Measurements from ENCODE around the gene JAKMIP2.

DNA sequence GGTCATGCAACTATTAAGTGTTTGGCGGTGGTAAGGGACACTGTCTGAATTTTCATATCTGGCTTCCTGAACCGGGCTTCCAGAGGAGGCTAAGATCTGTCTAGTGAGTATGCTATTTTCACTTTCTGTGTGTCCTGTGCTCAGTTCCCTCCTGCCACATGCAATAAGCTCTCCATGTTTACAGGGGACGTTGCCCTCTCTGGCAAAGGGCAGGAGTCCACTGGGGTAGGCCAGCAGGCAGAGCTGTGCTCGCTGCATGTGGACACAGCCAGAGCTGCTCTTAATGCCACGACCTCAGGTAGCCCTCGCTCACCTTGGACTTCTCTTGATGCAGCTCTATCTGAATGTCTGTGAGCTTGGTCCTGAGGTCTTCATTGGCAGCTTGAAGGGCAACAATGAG lies 111.2 kb downstream of the JAKMIP2 start:
- TF ChIP-seq, protein P1, sequence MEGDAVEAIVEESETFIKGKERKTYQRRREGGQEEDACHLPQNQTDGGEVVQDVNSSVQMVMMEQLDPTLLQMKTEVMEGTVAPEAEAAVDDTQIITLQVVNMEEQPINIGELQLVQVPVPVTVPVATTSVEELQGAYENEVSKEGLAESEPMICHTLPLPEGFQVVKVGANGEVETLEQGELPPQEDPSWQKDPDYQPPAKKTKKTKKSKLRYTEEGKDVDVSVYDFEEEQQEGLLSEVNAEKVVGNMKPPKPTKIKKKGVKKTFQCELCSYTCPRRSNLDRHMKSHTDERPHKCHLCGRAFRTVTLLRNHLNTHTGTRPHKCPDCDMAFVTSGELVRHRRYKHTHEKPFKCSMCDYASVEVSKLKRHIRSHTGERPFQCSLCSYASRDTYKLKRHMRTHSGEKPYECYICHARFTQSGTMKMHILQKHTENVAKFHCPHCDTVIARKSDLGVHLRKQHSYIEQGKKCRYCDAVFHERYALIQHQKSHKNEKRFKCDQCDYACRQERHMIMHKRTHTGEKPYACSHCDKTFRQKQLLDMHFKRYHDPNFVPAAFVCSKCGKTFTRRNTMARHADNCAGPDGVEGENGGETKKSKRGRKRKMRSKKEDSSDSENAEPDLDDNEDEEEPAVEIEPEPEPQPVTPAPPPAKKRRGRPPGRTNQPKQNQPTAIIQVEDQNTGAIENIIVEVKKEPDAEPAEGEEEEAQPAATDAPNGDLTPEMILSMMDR (IDR thresholded peaks at IDR 0.05; ENCODE audit: poor library complexity, severe bottlenecking), result no peak
- no peak for TF ChIP-seq POLR2AphosphoS5 (IDR thresholded peaks at IDR 0.05)
